ENCODE results near the gene STAM2.

GRCh38 chr2:152166633-152167032 lies 8.9 kb downstream of the STAM2 start:
- no peak for TF ChIP-seq ZBTB7A (IDR thresholded peaks at IDR 0.05; ENCODE audit: low read depth)
- no peak for TF ChIP-seq USF1 (IDR thresholded peaks at IDR 0.05)
- no peak for TF ChIP-seq CEBPB (IDR thresholded peaks at IDR 0.05)
- no peak for TF ChIP-seq MAX (IDR thresholded peaks at IDR 0.05)
- TF ChIP-seq REST (IDR thresholded peaks at IDR 0.05; ENCODE audit: low read depth) = no peak
- TF ChIP-seq RAD21 (IDR thresholded peaks at IDR 0.05; ENCODE audit: low read depth) = no peak
- no peak for TF ChIP-seq FOXM1 (IDR thresholded peaks at IDR 0.05; ENCODE audit: borderline replicate concordance, low read depth)
- no peak for TF ChIP-seq EP300 (IDR thresholded peaks at IDR 0.05; ENCODE audit: borderline replicate concordance)
- TF ChIP-seq TAF1 (IDR thresholded peaks at IDR 0.05; ENCODE audit: low read depth) = no peak
- no peak for TF ChIP-seq NFIC (IDR thresholded peaks at IDR 0.05)
- TF ChIP-seq YY1 (IDR thresholded peaks at IDR 0.05; ENCODE audit: low read depth) = no peak
- no peak for TF ChIP-seq CREB1 (IDR thresholded peaks at IDR 0.05; ENCODE audit: low read depth)
- TF ChIP-seq TEAD4 (IDR thresholded peaks at IDR 0.05) = no peak
- no peak for TF ChIP-seq EGR1 (IDR thresholded peaks at IDR 0.05)
